K562 (cell line): ENCODE results near the gene NT5DC4. TPM values are rescaled to one million over a fixed set of nuclear protein-coding genes. Genes with fewer than 3 reads are reported as not detected.
A peak's percentile ranks its signal among the peaks of the same experiment; 100 is the strongest.

ENCODE experiments used
- BCOR ChIP-seq: fragments of 450-650 bp; IDR thresholded peaks from 2 replicates; pipeline ENCODE4 v1.6.1; 2016
- JUND ChIP-seq, 2 experiments: IDR thresholded peaks; 2 replicates in 1 of 2; 3 replicates in 1 of 2; pipeline ENCODE4 v1.6.1; 2011; ENCODE audit warnings: borderline replicate concordance in 2 of 2, low read depth in 2 of 2, low read length in 2 of 2, improper control_type of control experiment in 1 of 2, missing biosample characterization in 1 of 2, missing genetic modification characterization in 1 of 2, missing genetic modification reagents in 1 of 2
- NFATC3 ChIP-seq: fragments of 450-650 bp; IDR thresholded peaks from 2 replicates; pipeline ENCODE4 v1.6.1; 2017; ENCODE audit warnings: mild to moderate bottlenecking
- PHTF2 ChIP-seq: fragments of 250-450 bp; sonication (Bioruptor Pico); IDR thresholded peaks from 2 replicates; pipeline ENCODE4 v1.5.0; 2021; ENCODE audit warnings: mild to moderate bottlenecking
- PRPF4 ChIP-seq: fragments of 200-400 bp; formaldehyde crosslinking; IDR thresholded peaks from one replicate; pipeline ENCODE4 v1.6.1; 2017; ENCODE audit warnings: low read length, low read depth, mild to moderate bottlenecking; ENCODE audit not compliant: insufficient read depth, poor library complexity, severe bottlenecking
- RBBP5 ChIP-seq: fragments of 200-600 bp; sonication (generic); IDR thresholded peaks from 2 replicates; pipeline ENCODE4 v1.6.1; 2012; ENCODE audit warnings: borderline replicate concordance, mild to moderate bottlenecking, low read length, control low read depth, inconsistent platforms; ENCODE audit not compliant: insufficient read depth, poor library complexity, severe bottlenecking
- RHOXF2B ChIP-seq: fragments of 250-450 bp; sonication (Bioruptor Pico); conservative IDR thresholded peaks from 2 replicates; pipeline ENCODE4 v1.5.1; 2021
- SIRT6 ChIP-seq: IDR thresholded peaks from one replicate; pipeline ENCODE4 v1.6.1; 2012; ENCODE audit warnings: low read depth, mild to moderate bottlenecking, control low read depth, inconsistent platforms, low read length, moderate library complexity
- ZFP36 ChIP-seq: fragments of 150-350 bp; IDR thresholded peaks from 2 replicates; pipeline ENCODE4 v1.6.1; 2018; ENCODE audit warnings: low read length, low read depth; ENCODE audit not compliant: partially characterized antibody
- ZNF12 ChIP-seq: sonication (generic); formaldehyde crosslinking; IDR thresholded peaks from 2 replicates; pipeline ENCODE4 v1.4.0; 2020; ENCODE audit warnings: mild to moderate bottlenecking, missing genetic modification reagents
- polyA plus RNA-seq, 8 experiments: library from polyadenylated mRNA; depleted of rRNA in 4 of 8; stranded (reverse) in 5 of 8; unstranded in 3 of 8; fragments of >200 nt; fragmentation: Nextera tagmentation in 2 of 8; fragmentation: Illumina TruSeq in 1 of 8; extraction: Ambion mirVana in 2 of 8; extraction: Trizol in 1 of 8; gene quantifications; 2 replicates each; pipeline versions ENCODE4 v1.2.1 to v1.2.3, GENCODE V29; 2011 to 2014; ENCODE audit warnings: inconsistent platforms in 1 of 8, missing spikeins in 1 of 8
- total RNA-seq, 7 experiments: library from RNA; depleted of rRNA in 6 of 7; stranded (reverse); fragments of >200 nt in 6 of 7; fragmentation: Illumina TruSeq in 2 of 7; extraction: Trizol in 2 of 7; gene quantifications; 2 replicates each; pipeline versions ENCODE4 v1.2.1 to v1.2.3, GENCODE V29; 2011 to 2021; ENCODE audit warnings: low replicate concordance in 1 of 7
- TF ChIP-seq, protein P1 (sequence below): sonication (generic); formaldehyde crosslinking; IDR thresholded peaks from 2 replicates; pipeline ENCODE4 v1.8.1; 2023; ENCODE audit warnings: mild to moderate bottlenecking, missing genetic modification reagents, moderate library complexity
- TF ChIP-seq, protein P2 (sequence below): sonication (generic); formaldehyde crosslinking; IDR thresholded peaks from 2 replicates; pipeline ENCODE4 v1.8.1; 2023; ENCODE audit warnings: mild to moderate bottlenecking, missing genetic modification reagents

Gene NT5DC4
- total and polyA plus RNA-seq, 9 of the 15 experiments (the other 6 are each of a cell fraction or from before 2014, with no cell fraction given), result 0.44 to 6.9 (median 2.5) TPM

DNA sequence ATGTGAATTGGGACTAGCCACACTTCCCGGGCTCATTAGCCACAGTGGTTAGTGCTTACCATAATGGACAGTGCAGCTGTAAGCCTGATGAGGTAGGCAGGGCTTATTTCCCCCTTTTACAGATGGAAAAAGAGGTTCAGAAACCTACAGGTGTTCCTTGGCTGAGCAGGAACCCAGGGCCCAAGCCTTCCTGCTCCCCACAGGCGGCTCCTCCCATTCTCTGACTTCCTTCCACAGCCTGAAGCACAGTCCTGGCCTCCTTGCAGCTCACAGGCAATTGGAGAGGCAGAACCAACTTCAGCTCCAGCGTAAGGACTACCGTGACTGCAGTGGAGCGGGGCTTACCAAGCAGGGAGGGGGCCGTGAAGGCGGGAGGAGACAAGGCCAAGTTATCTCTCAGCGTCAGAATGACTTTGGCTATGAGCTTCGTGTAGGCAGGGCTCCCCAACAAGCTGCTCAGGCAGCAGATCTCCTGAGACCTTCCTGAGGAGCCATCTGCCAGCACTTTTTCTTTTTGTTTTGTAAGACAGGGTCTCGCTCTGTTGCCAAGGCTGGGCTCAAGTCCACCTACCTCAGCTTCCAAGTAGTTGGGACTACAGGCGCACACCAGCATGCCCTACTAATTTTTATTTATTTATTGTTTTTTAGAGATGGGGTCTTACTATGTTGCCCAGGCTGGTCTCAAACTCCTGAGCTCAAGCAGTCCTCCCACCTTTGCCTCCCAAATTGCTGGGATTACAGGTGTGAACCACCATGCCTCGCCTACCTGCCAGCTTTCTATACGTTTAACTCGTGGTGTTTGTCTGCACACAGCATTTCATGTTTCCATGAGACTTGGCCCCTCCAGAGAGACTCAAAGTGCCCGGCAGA is 34.2 kb upstream of the NT5DC4 start (continued):
- no peak for TF ChIP-seq RBBP5
- no peak for TF ChIP-seq PHTF2 (CRISPR knock-in tag)
- peak; percentile 54; the same call in 1 of the 2 replicates for TF ChIP-seq BCOR
- no peak for TF ChIP-seq PRPF4
- TF ChIP-seq RHOXF2B, result no peak
- TF ChIP-seq ZFP36, result no peak
- no peak for TF ChIP-seq NFATC3
- TF ChIP-seq JUND (IDR thresholded peaks at IDR 0.05; ENCODE audit: borderline replicate concordance, low read depth, low read length), result peak; percentile 55; the same call in 1 of the 2 replicates
- peak; percentile 61; the same call in 1 of the 3 replicates for TF ChIP-seq JUND (tag; IDR thresholded peaks at IDR 0.05; ENCODE audit: borderline replicate concordance, low read depth, low read length)
- TF ChIP-seq, protein P1, sequence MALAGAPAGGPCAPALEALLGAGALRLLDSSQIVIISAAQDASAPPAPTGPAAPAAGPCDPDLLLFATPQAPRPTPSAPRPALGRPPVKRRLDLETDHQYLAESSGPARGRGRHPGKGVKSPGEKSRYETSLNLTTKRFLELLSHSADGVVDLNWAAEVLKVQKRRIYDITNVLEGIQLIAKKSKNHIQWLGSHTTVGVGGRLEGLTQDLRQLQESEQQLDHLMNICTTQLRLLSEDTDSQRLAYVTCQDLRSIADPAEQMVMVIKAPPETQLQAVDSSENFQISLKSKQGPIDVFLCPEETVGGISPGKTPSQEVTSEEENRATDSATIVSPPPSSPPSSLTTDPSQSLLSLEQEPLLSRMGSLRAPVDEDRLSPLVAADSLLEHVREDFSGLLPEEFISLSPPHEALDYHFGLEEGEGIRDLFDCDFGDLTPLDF (CRISPR knock-in tag), result no peak
- TF ChIP-seq SIRT6, result no peak
- TF ChIP-seq, protein P2, sequence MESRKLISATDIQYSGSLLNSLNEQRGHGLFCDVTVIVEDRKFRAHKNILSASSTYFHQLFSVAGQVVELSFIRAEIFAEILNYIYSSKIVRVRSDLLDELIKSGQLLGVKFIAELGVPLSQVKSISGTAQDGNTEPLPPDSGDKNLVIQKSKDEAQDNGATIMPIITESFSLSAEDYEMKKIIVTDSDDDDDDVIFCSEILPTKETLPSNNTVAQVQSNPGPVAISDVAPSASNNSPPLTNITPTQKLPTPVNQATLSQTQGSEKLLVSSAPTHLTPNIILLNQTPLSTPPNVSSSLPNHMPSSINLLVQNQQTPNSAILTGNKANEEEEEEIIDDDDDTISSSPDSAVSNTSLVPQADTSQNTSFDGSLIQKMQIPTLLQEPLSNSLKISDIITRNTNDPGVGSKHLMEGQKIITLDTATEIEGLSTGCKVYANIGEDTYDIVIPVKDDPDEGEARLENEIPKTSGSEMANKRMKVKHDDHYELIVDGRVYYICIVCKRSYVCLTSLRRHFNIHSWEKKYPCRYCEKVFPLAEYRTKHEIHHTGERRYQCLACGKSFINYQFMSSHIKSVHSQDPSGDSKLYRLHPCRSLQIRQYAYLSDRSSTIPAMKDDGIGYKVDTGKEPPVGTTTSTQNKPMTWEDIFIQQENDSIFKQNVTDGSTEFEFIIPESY (CRISPR knock-in tag), result 0 out of 2 replicates have a peak, but pooled peaks have one; percentile 37
- no peak for TF ChIP-seq ZNF12 (CRISPR knock-in tag)
